Stimulated activated CD8-positive, alpha-beta memory T cell treated with anti-CD3 and anti-CD28 coated beads, Interleukin-15, amount 100 ng/mL, for 1 hour (primary cell): ENCODE results near the gene MT2A.

Experiments
- DNase-seq: peaks from one replicate; pipeline ENCODE4 v3.0.0-alpha.2; 2020; ENCODE audit warnings: low read depth

The MT2A gene

GRCh38 chr16:56600398-56600999 is 7.9 kb upstream of the MT2A start:
- no peak for DNase-seq

GRCh38 chr16:56601325-56601724 is 7.1 kb upstream of the MT2A start:
- no peak for DNase-seq

- DNase-seq = no peak
These were observed 4.8 kb upstream of the MT2A start for GRCh38 chr16:56603589-56603988.

DNA sequence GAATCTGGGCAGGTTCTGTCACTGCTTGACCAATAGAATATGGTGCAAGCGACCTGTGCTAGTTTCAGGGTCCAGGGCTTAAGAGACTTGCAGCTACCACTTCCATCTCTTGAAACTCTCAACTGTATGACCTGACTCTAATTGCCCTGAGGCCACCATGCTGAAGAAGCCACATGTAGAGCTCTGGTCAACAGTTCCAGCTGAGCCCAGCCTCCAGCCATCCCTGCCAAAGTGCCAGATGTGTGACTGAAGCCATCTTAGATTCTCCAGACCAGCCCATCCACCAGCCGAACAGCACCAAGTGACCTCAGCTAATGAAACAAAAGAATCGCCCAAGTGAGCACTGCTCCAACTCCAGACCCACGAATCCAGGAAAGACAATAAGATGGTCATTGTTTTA is 3.4 kb upstream of the MT2A start:
- no peak for DNase-seq

DNA sequence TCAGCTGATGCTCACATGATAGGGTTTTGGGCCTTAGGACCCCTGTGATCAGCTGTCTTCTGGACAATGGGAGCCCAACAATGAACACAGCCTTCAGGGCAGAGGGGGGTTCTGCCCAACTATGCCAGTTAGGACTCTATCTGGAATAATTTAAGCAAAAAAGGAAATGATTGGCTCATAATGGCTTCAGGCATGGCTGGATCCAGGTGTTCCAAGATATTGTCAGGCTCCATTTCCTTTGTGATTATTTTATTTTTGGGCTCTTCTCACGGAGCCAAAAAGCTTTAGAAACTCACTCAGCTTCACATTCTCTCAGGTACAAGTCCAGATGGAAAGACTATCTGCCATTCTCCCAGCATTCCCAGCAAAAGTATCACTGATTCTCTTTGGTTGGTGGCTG is 2.9 kb upstream of the MT2A start:
- DNase-seq = no peak

DNA sequence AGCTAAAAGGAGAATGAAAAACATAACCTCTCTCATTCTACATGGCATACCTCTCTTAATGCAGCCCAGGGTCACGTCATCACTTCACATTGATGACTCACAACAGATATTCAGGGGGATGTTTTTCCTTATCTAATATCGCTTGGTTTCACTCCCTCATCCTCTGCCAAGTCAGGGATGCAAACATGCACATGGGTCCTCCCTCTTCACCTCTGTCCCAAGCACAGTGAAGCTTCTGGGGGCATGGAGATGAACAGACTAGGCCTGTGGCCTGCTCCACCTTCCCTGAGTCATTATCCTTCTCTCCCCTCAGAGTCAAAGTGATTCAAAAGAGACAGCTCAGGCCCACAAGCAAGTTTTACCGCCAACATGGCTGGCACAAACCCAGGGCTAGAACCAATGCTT is 2.3 kb upstream of the MT2A start:
- DNase-seq = no peak

- no peak for DNase-seq
These were observed 1.8 kb upstream of the MT2A start for GRCh38 chr16:56606476-56607108.

GRCh38 chr16:56607109-56607618 is 1.2 kb upstream of the MT2A start:
- no peak for DNase-seq

DNA sequence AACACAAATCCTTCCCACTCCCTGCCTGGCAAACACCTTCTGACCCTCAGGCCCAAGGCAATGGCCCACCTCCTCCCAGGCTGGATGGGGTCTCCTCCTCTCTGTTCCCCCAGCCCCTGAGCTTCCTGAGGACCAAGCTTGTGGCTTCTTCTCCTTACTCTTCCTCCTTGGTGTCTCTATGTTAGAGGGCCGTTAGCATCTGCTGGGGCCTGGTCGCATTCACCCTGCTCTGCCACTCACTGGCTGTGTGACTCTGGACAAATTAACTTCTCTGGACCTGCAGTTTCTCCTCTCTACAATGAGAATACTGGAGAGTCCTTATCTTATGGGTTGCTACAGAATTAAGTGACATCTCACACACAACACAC is 725 bp upstream of the MT2A start:
- no peak for DNase-seq

DNA sequence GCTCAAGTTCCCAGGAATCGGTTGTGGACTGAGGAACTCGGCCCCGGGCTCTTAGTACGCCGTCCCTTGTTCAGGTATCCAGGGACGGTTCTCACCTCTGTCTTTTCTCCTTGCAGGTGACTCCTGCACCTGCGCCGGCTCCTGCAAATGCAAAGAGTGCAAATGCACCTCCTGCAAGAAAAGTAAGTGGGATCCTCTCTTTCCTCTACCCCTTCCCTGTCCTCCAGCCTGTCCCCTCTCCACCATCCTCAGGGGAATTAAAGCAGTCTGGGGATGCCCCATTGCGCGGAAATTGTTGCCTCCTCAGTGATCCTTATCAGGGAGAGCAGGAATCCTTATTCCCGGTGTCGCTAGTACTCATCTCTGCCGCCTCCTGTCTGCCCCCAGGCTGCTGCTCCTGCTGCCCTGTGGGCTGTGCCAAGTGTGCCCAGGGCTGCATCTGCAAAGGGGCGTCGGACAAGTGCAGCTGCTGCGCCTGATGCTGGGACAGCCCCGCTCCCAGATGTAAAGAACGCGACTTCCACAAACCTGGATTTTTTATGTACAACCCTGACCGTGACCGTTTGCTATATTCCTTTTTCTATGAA is 585 bp downstream of the MT2A start:
- no peak for DNase-seq

DNA sequence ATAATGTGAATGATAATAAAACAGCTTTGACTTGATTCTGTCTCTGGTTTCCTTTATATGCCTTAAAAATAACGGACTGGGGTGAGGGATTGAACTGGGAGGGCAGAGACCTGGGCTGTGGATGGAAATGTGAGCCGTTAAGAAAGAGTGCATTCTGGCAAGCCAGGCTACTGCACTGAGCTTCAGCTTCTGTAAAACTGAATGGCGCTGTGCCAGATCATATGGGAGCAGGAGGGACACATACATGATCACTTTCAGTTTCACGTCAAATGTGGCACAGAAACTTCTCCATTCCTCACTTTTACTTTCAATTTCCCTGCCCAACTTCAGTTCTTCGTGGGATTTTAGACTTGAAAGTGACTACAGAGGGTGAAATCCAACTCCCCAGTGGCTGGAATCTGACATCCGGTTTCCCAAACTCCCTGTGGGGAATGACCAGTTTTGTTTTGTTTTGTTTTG is 1.1 kb downstream of the MT2A start:
- DNase-seq = peak; percentile 45

DNA sequence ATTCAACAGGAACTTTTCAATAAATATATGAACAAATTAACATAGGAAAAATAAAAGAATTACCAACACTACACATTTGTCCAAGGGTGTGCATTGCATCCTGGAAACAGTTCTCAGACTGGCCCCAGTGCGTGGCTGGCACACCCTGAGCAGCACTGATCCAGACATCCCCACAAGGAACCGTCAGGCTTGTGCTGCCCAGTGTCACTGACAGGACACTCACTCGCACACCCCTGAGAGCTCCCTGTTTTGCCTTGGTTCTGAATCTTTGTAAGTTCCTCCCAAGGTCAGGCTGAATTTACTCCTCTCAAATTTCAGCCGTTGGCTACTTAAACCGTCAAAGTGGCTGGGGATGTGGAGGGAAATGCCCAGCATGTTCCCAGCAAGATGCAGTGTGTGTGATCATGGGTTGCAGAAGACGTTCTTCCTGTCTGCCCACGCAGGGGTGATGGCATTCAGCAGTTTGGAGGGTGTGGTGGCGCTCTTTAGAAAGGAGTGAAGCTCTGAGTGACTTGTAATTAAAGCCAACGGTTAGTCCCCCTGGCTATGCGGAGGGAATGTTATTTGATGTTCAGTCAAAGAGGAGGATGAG is 1.7 kb downstream of the MT2A start:
- peak; percentile 29 for DNase-seq

DNA sequence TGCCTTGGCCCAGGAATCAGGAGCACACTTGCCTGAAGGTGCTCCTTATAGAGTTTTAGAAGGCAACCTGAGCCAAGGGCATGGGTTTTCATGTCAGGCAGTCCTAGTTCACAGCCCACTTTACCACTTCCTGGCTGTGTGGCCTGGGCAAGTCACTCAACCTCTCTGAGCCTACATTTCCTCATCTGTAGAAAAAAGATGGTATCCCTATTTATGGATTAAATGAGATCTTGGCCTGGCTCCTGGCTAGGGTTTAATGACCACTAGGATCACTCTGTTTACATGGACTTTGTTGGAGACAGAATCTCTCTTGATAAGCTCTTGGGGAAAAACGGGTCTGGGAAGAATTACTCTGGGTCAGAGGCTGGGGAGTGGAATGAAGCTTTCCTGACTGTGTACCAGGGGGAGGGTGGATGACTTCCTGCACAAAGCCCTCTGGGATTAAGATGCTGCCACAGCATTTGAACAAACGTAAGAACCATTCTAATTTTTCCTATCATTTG is 2.3 kb downstream of the MT2A start:
- DNase-seq = no peak

DNA sequence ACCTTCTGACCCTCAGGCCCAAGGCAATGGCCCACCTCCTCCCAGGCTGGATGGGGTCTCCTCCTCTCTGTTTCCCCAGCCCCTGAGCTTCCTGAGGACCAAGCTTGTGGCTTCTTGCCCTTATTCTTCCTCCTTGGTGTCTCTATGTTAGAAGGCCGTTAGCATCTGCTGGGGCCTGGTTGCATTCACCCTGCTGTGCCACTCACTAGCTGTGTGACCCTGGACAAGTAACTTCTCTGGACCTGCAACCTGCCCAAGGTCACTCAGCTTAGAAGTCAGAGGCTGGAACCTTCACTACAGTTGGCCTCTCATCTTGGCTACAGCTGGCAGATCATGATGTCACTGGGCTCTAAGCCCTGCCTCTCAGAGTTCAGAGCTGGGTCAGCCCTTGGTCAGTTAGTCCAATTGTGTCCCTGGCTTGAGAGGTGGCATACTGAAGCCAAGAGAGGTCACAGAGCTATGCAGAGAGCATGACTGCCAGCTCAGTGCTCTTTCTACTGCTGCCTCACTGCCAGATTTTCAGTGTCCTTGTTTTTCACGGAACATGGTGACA is 3.0 kb downstream of the MT2A start:
- no peak for DNase-seq

DNA sequence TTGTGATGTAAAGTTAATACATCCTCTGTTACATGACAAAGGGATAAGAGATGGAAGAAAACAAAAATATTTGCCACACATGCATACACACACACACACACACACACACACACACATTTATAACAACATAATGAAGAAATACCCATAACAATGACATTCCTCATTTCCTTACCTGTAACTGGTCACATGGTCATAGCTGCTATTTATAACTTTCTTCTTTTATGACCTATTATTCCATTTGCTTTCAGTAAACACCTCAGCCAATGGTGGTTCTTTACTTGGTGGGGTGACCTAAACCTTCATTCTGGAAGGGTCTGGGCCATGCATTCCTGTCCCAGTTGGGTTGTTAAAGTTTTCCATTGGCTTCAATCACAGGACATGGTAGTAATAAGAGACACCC is 5.3 kb downstream of the MT2A start:
- no peak for DNase-seq

DNA sequence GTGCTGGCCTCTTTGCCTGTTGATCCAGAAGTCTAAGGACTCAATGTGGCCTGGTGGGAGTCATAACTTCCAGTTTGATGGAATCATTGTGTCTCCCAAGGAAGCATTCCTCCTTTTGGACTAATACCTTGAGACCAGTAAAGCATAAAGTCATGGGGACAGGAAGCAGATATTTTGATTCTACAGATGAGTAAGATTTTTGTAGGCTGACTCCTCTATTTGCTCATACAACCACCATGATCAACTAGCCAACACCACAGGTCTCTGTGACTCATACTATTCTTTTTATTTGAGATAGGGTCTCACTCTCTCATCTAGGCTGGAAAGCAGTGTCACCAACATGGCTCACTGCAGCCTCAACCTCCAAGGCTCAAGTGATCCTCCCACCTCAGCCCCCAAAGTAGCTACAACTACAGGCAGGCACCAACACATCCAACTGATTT is 6.2 kb downstream of the MT2A start:
- no peak for DNase-seq

DNA sequence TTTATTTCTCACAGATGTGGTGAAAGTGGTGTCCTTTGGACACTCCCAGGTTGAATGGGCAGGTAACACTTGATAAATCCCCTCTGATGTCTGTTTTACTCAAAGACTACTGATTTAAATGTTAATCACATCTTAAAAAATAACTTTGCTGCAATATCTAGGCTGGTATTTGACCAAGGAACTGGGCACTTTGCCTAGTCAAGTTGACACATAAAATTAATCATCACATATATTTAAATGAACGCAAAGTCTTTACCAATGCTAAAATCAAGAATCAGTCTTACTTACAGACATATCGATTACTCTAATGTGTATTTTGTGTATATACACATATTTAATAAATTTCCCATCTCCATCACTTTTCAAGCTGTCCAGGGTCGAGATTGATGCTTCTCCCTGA is 7.0 kb downstream of the MT2A start:
- no peak for DNase-seq

GRCh38 chr16:56616608-56617211 is 8.3 kb downstream of the MT2A start:
- DNase-seq = no peak

DNA sequence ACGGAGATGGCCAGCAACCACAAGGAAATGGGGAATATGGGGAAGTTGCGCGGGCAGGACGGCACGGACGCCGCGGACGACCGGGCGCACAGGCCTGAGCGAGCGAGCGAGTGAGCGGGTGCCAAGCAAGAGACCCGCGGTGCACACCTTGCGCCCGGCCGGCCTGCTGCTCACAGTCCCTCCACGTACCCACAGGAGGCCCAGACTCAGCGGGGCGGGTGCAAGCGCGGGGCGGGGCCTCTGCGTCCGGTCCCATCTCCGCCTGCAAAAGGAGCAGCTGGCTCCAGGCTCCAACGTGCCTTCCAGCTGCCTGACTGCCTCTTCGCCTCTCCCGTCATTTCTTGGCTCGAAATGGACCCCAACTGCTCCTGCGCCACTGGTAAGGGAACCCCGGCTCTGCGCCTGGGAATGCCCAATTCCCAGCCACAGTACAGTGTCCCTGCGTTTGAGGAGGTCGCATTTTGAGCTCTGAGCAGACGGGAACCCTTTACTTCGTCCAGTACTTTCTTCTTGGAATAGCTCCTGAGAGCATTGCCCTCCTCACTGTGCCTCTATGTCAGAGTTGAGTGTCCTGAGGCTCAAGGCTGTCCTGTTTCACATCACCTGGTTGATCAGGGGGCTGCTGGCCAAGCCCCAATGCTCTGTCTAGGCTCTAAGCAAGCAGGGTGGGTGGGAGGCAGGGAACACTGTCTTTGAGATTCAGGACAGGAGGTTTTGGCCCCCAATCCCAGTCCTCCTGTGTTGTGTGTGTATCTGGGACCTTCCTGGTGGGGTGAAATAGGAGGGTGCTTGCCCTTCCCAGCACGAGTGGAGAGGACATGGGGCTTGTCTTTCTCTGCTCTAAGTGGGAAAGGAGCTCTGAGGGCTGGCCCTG is 9.1 kb downstream of the MT2A start:
- no peak for DNase-seq

- no peak for DNase-seq
These were observed 9.8 kb downstream of the MT2A start for GRCh38 chr16:56618138-56618537.

DNA sequence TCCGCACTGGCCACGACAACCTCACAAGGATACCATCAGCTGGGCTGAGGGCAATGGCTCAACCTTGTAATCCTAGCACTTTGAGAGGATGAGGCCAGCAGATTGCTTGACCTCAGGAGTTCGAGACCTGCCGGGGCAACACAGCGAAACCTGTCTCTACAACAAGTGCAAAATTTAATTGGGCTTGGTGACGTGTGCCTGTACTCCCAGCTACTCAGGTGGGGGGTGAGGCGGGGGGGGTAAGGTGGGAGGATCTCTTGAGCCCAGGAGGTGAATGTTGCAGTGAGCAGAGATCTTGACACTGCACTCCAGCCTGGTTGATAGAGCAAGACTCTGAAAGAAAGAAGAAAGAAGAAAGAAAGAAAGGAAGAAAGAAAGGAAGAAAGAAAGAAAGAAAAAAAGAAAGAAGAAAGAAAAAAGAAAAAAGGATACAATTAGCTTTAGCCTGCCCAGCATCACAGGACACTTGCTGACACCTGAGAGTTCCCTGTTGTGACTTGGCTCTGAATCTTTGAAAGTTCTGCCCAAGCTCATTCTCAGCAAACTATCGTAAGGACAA is 12.0 kb downstream of the MT2A start:
- DNase-seq = no peak
